IPS-NIHi11 (cell line): Measurements from ENCODE around the gene RHEX.

Source experiments
- DNase-seq: peaks from one replicate; pipeline ENCODE4 v3.0.0; 2012; ENCODE audit warnings: mixed read lengths, low spot score

Gene RHEX

GRCh38 chr1:206094024-206094423 is 41.1 kb downstream of the RHEX start:
- DNase-seq, result no peak

- DNase-seq, result no peak
These were observed 44.4 kb downstream of the RHEX start for GRCh38 chr1:206097381-206097780.

- DNase-seq, result no peak
These were observed 45.4 kb downstream of the RHEX start for GRCh38 chr1:206098242-206098919.

- no peak for DNase-seq
These were observed 47.3 kb downstream of the RHEX start for GRCh38 chr1:206100226-206100815.

- DNase-seq, result no peak
These were observed 48.5 kb downstream of the RHEX start for GRCh38 chr1:206101351-206102045.

- DNase-seq, result no peak
These were observed 49.4 kb downstream of the RHEX start for GRCh38 chr1:206102292-206102936.

GRCh38 chr1:206103979-206104378 is 51.0 kb downstream of the RHEX start:
- DNase-seq, result no peak

- no peak for DNase-seq
These were observed 52.6 kb downstream of the RHEX start for GRCh38 chr1:206105464-206105995.

GRCh38 chr1:206106328-206107167 is 53.6 kb downstream of the RHEX start:
- peak; percentile 92 for DNase-seq

GRCh38 chr1:206107168-206107544 is 54.2 kb downstream of the RHEX start:
- DNase-seq, result no peak

- no peak for DNase-seq
These were observed 55.7 kb downstream of the RHEX start for GRCh38 chr1:206108635-206109034.

GRCh38 chr1:206109718-206110117 is 56.7 kb downstream of the RHEX start:
- no peak for DNase-seq

GRCh38 chr1:206110161-206110560 is 57.2 kb downstream of the RHEX start:
- no peak for DNase-seq

- DNase-seq, result no peak
These were observed 57.8 kb downstream of the RHEX start for GRCh38 chr1:206110820-206111219.

GRCh38 chr1:206111271-206111927 is 58.4 kb downstream of the RHEX start:
- no peak for DNase-seq

- peak; percentile 28 for DNase-seq
These were observed 59.8 kb downstream of the RHEX start for GRCh38 chr1:206112600-206113301.

GRCh38 chr1:206114692-206115640 is 62.0 kb downstream of the RHEX start:
- DNase-seq, result no peak

GRCh38 chr1:206115791-206116190 is 62.8 kb downstream of the RHEX start:
- no peak for DNase-seq

GRCh38 chr1:206116191-206116872 is 63.4 kb downstream of the RHEX start:
- DNase-seq, result no peak
